Neural cell (in vitro differentiated cells): ENCODE results near the gene HGF. TPM values are rescaled to one million over a fixed set of nuclear protein-coding genes. Genes with fewer than 3 reads are reported as not detected.

Source experiments
- H2AFZ ChIP-seq: fragments of 200-600, 300-800 bp; sonication (generic), shearing (Covaris generic); 2 replicates; pipeline ENCODE4 v1.6.0; 2014; ENCODE audit warnings: low read depth, mild to moderate bottlenecking, antibody characterized with exemption, low read length, moderate library complexity
- H3F3A ChIP-seq: fragments of 200-600 bp; shearing (Covaris generic); 2 replicates; pipeline ENCODE4 v1.6.1; 2016; ENCODE audit warnings: mild to moderate bottlenecking, moderate library complexity, mixed read lengths, antibody characterized with exemption, low read length; ENCODE audit not compliant: insufficient read depth, poor library complexity, severe bottlenecking
- H3K27ac ChIP-seq: fragments of 200-600, 300-800 bp; sonication (generic), shearing (Covaris generic); 2 replicates; pipeline ENCODE4 v1.5.1; 2014; ENCODE audit warnings: mild to moderate bottlenecking, low read length, moderate library complexity
- H3K27me3 ChIP-seq: fragments of 300-800, 200-600 bp; sonication (generic), shearing (Covaris generic); 2 replicates; pipeline ENCODE4 v1.6.0; 2014; ENCODE audit warnings: mild to moderate bottlenecking, low read depth, low read length, moderate library complexity; ENCODE audit not compliant: insufficient read depth
- H3K36me3 ChIP-seq: fragments of 300-800, 200-600 bp; sonication (generic), shearing (Covaris generic); 2 replicates; pipeline ENCODE4 v1.5.1; 2014; ENCODE audit warnings: mild to moderate bottlenecking, antibody characterized with exemption, low read length, moderate library complexity; ENCODE audit not compliant: insufficient read depth
- H3K4me2 ChIP-seq: fragments of 300-800, 200-600 bp; sonication (generic), shearing (Covaris generic); 2 replicates; pipeline ENCODE4 v1.6.0; 2014; ENCODE audit warnings: mild to moderate bottlenecking, low read length
- H3K4me3 ChIP-seq: fragments of 300-800, 200-600 bp; sonication (generic), shearing (Covaris generic); 2 replicates; pipeline ENCODE4 v1.5.1; 2014; ENCODE audit warnings: mild to moderate bottlenecking, low read length, moderate library complexity
- H3K79me2 ChIP-seq: fragments of 200-600 bp; shearing (Covaris generic); replicated peaks from 2 replicates; pipeline ENCODE4 v1.6.0; 2014; ENCODE audit warnings: mild to moderate bottlenecking, low read length, moderate library complexity; ENCODE audit not compliant: insufficient read depth
- H3K9ac ChIP-seq: fragments of 300-800, 200-600 bp; sonication (generic), shearing (Covaris generic); 2 replicates; pipeline ENCODE4 v1.6.1; 2016; ENCODE audit warnings: mild to moderate bottlenecking, low read length, mixed read lengths
- H3K9me2 ChIP-seq: fragments of 200-600 bp; shearing (Covaris generic); 2 replicates; pipeline ENCODE4 v1.6.1; 2016; ENCODE audit warnings: mild to moderate bottlenecking, low read length, mixed read lengths; ENCODE audit not compliant: insufficient read depth
- H3K9me3 ChIP-seq: fragments of 200-600, 300-800 bp; sonication (generic), shearing (Covaris generic); 2 replicates; pipeline ENCODE4 v1.6.1; 2016; ENCODE audit warnings: mild to moderate bottlenecking, mixed run types, low read length, moderate library complexity, mixed read lengths
- H4K20me1 ChIP-seq: fragments of 200-600 bp; shearing (Covaris generic); 2 replicates; pipeline ENCODE4 v1.6.1; 2016; ENCODE audit warnings: mild to moderate bottlenecking, mixed run types; ENCODE audit not compliant: insufficient read depth
- CTCF ChIP-seq: fragments of 450-650 bp; IDR thresholded peaks from 2 replicates; pipeline ENCODE4 v1.5.1; 2014; ENCODE audit warnings: antibody characterized with exemption, mild to moderate bottlenecking, moderate library complexity; ENCODE audit not compliant: poor library complexity, severe bottlenecking
- EP300 ChIP-seq: fragments of 450-650 bp; conservative IDR thresholded peaks from 2 replicates; pipeline ENCODE4 v1.6.1; 2014; ENCODE audit warnings: antibody characterized with exemption, mild to moderate bottlenecking, moderate library complexity; ENCODE audit not compliant: poor library complexity, severe bottlenecking
- EZH2 ChIP-seq: fragments of 200-600, 300-800 bp; shearing (Covaris generic), sonication (generic); IDR thresholded peaks from 2 replicates; pipeline ENCODE4 v1.6.1; 2014; ENCODE audit warnings: antibody characterized with exemption, low read length, borderline replicate concordance, mild to moderate bottlenecking; ENCODE audit not compliant: insufficient read depth, poor library complexity, severe bottlenecking
- MXI1 ChIP-seq: fragments of 450-650 bp; conservative IDR thresholded peaks from 2 replicates; pipeline ENCODE4 v1.6.1; 2014; ENCODE audit warnings: antibody characterized with exemption, mild to moderate bottlenecking; ENCODE audit not compliant: poor library complexity, severe bottlenecking
- POLR2AphosphoS5 ChIP-seq: IDR thresholded peaks from 2 replicates; pipeline ENCODE4 v1.6.1; 2012
- RAD21 ChIP-seq: fragments of 450-650 bp; conservative IDR thresholded peaks from 2 replicates; pipeline ENCODE4 v1.6.1; 2014; ENCODE audit warnings: antibody characterized with exemption, mild to moderate bottlenecking, moderate library complexity
- REST ChIP-seq: IDR thresholded peaks from 2 replicates; pipeline ENCODE4 v1.6.1; 2012; ENCODE audit warnings: borderline replicate concordance
- SMC3 ChIP-seq: fragments of 450-650 bp; conservative IDR thresholded peaks from 2 replicates; pipeline ENCODE4 v1.6.1; 2014; ENCODE audit warnings: antibody characterized with exemption, mild to moderate bottlenecking, moderate library complexity; ENCODE audit not compliant: poor library complexity
- TAF1 ChIP-seq: IDR thresholded peaks from 2 replicates; pipeline ENCODE4 v1.6.1; 2012; ENCODE audit warnings: low read depth
- polyA plus RNA-seq: library from polyadenylated mRNA; depleted of rRNA; stranded (reverse); fragments of >200 nt; gene quantifications from 2 replicates; pipeline ENCODE4 v1.2.3, GENCODE V29; 2014

The HGF gene
- polyA plus RNA-seq, 1 donor from 2014 or later: not detected

GRCh38 chr7:81669476-81670105 lies 100.3 kb downstream of the HGF start:
- Histone ChIP-seq H2AFZ (no peak overlapping the region), H3K27ac (no peak overlapping the region), H3F3A (no peaks in the 10 kb centered on the region), H3K4me2 (no peak overlapping the region), H3K79me2 (no peaks in the 10 kb centered on the region), H3K27me3 (no peaks in the 10 kb centered on the region), H3K9me2 (no peaks in the 10 kb centered on the region), H3K9ac (no peak overlapping the region), H4K20me1 (no peaks in the 10 kb centered on the region), H3K36me3 (no peaks in the 10 kb centered on the region), H3K4me3 (no peak overlapping the region), H3K9me3 (no peaks in the 10 kb centered on the region)
- TF ChIP-seq POLR2AphosphoS5 (no peak), SMC3 (no peak), CTCF (no peak), TAF1 (no peak), MXI1 (no peak)

- TF ChIP-seq MXI1 (no peak), POLR2AphosphoS5 (no peak), CTCF (no peak), TAF1 (no peak), EZH2 (no peak), SMC3 (no peak), EP300 (no peak), RAD21 (no peak), REST (no peak)
- H3K36me3 ChIP-seq: no peaks in the 10 kb centered on the region
- H2AFZ ChIP-seq: no peak overlapping the region
- no peaks in the 10 kb centered on the region for H3K9me3 ChIP-seq
- H3K27me3 ChIP-seq: no peaks in the 10 kb centered on the region
- no peaks in the 10 kb centered on the region for H3K9me2 ChIP-seq
- no peaks in the 10 kb centered on the region for H4K20me1 ChIP-seq
- no peak overlapping the region for H3K9ac ChIP-seq
- H3F3A ChIP-seq: no peaks in the 10 kb centered on the region
- no peak overlapping the region for H3K4me2 ChIP-seq
- no peaks in the 10 kb centered on the region for H3K79me2 ChIP-seq
- H3K27ac ChIP-seq: no peak overlapping the region
- H3K4me3 ChIP-seq: no peak overlapping the region
These were observed 103.6 kb downstream of the HGF start for GRCh38 chr7:81666209-81666608.
